ENCODE data around the gene C1orf146. TPM values are rescaled to one million over a fixed set of nuclear protein-coding genes. Genes with fewer than 3 reads are reported as not detected.
A peak's percentile ranks its signal among the peaks of the same experiment; 100 is the strongest.
"Not testable (repeated sequence)": the region's sequence is repeated elsewhere in the genome, so short reads cannot be mapped to it uniquely, and the experiment has no call there.

C1orf146 gene
- total RNA-seq, 2 donors from 2014 or later, result not detected

DNA sequence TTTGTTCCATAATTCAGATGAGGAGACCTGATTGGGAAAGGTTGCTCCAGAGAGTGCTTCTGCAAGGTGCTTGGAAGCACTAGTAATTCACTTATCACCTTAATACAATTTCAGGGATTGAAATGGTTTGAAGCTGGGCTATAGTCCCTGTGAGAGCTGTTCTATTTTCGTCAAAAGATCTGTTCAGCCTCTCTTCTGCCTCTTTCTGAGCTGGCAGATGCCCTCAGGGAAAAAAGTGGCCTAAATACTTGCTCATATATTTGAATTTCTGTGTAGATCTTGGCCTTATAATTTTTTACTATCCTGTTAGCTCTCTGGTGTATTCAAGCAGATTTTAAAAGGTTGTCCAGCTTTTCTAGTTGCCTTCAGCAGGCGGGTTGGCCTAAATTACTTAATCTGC is 22.3 kb downstream of the C1orf146 start:
- peaks cover 0 to 6% of the 10 kb centered on the region in 2 donors for H3K36me3 Mint-ChIP-seq
- ATAC-seq, result no peak
- H3K27ac Mint-ChIP-seq, result no peak overlapping the region

GRCh38 chr1:92244376-92244775 is 26.7 kb downstream of the C1orf146 start:
- no peak overlapping the region for H3K27ac Mint-ChIP-seq
- ATAC-seq (no peak), DNase-seq (ENCODE audit: low spot score in 2 of 2) (no peak)
- no peaks in the 10 kb centered on the region for H3K36me3 Mint-ChIP-seq
- no peaks in the 10 kb centered on the region for H3K9me3 Mint-ChIP-seq

More for the DNA sequence above, 22.3 kb downstream of the C1orf146 start:
- H3K9me3 Mint-ChIP-seq, result no peaks in the 10 kb centered on the region
- no peak for DNase-seq (ENCODE audit: low spot score in 2 of 2)

DNA sequence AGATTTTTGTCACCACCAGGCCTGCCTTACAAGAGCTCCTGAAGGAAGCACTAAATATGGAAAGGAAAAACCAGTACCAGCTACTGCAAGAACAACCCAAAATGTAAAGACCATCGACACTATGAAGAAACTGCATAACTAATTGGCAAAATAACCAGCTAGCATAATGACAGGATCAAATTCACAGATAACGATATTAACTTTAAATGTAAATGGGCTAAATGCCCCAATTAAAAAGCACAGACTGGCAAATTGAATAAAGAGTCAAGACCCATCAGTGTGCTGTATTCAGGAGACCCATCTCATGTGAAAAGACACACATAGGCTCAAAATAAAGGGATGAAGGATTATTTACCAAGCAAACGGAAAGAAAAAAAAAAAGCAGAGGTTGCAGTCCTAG is 37.0 kb downstream of the C1orf146 start:
- H3K9me3 Mint-ChIP-seq, result peaks cover 17 to 24% of the 10 kb centered on the region in 2 donors
- not testable (repeated sequence) for DNase-seq (ENCODE audit: low spot score in 2 of 2); ATAC-seq; H3K27ac Mint-ChIP-seq
- H3K36me3 Mint-ChIP-seq, result peaks cover 49 to 63% of the 10 kb centered on the region in 2 donors

GRCh38 chr1:92259350-92259749 is 41.6 kb downstream of the C1orf146 start:
- ATAC-seq, result no peak
- Mint-ChIP-seq H3K27ac (peak overlapping the region in 1 of 2 donors; percentile 32), H3K9me3 (peaks cover 11 to 14% of the 10 kb centered on the region in 2 donors), H3K36me3 (peaks cover 35 to 71% of the 10 kb centered on the region in 2 donors)
- DNase-seq (ENCODE audit: low spot score in 2 of 2), result no peak

- H3K9me3 Mint-ChIP-seq, result no peaks in the 10 kb centered on the region
- no peak overlapping the region for H3K27ac Mint-ChIP-seq
- ATAC-seq (no peak), DNase-seq (ENCODE audit: low spot score in 2 of 2) (no peak)
- H3K36me3 Mint-ChIP-seq, result peaks cover 4 to 39% of the 10 kb centered on the region in 2 donors
These were observed 44.8 kb downstream of the C1orf146 start for GRCh38 chr1:92262516-92262915.

DNA sequence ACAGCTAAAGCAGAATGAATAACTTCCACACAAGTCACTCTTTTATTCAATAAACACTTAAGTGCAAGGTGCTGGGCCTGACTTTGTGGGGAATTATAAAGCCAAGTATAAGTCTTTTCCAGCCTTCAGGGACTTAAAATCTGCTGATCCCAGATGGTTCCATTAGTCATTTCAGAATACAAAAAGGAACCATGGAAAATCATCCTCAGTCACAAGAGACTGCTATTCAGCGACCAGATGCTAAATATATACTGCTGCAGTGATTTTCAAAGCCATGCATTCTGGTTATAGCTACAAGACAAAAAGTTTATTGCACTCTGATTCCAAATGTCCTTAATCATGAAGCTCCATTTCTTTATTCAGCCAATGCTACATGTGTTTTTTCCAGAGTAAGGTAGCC is 55.3 kb downstream of the C1orf146 start:
- peaks cover 20 to 34% of the 10 kb centered on the region in 2 donors for H3K36me3 Mint-ChIP-seq
- no peaks in the 10 kb centered on the region for H3K9me3 Mint-ChIP-seq
- no peak for ATAC-seq

DNA sequence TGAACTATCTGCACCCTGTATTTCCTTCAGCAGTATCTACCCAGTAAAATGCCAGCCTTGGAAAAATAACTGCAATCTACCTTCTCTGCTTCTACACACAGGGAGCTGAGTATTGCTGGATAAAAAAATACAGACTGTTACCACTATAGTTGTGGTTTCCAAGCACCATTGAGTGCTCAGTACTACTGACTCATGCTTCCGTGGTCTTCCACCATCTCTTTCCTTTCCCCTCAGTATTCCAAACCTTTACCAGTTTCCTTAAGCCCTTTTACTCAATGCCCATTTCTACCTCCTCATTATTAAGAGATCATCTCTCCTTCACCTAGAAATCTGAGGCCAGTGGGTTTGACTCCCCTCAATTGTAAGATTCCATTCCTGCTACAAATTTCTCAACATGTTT is 57.2 kb downstream of the C1orf146 start:
- H3K36me3 Mint-ChIP-seq, result peaks cover 29 to 44% of the 10 kb centered on the region in 2 donors
- H3K9me3 Mint-ChIP-seq, result no peaks in the 10 kb centered on the region
- DNase-seq (ENCODE audit: low spot score in 2 of 2) (no peak), ATAC-seq (peak in 1 of 2 donors; percentile 44)
- peak overlapping the region; percentile 2 to 10 for H3K27ac Mint-ChIP-seq

More for the DNA sequence above, 55.3 kb downstream of the C1orf146 start:
- no peak overlapping the region for H3K27ac Mint-ChIP-seq
- no peak for DNase-seq (ENCODE audit: low spot score in 2 of 2)

DNA sequence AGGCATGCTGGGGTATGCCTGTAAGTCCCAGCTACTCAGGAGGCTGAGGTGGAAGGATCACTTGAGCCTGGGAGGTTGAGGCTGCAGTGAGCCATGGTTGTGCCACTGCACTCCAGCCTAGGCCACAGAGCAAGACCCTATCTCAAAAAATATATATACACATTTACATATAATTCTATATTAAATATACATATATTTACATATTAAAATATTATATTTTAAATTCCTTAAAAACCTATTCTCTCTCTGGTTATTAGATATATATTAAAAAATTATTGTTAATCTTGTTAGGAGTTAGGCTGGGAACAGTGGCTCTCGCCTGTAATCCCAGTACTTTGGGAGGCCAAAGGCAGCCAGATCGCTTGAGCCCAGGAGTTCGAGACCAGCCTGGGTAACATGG is 58.4 kb downstream of the C1orf146 start:
- no peak for DNase-seq (ENCODE audit: low spot score in 2 of 2)
- Mint-ChIP-seq H3K9me3 (no peaks in the 10 kb centered on the region), H3K27ac (peak overlapping the region in 1 of 2 donors; percentile 2), H3K36me3 (peaks cover 39 to 56% of the 10 kb centered on the region in 2 donors)
- no peak for ATAC-seq

GRCh38 chr1:92277105-92277723 is 59.5 kb downstream of the C1orf146 start:
- no peaks in the 10 kb centered on the region for H3K9me3 Mint-ChIP-seq
- H3K27ac Mint-ChIP-seq, result no peak overlapping the region
- H3K36me3 Mint-ChIP-seq, result peaks cover 48 to 67% of the 10 kb centered on the region in 2 donors
- ATAC-seq (no peak), DNase-seq (ENCODE audit: low spot score in 2 of 2) (no peak)

DNA sequence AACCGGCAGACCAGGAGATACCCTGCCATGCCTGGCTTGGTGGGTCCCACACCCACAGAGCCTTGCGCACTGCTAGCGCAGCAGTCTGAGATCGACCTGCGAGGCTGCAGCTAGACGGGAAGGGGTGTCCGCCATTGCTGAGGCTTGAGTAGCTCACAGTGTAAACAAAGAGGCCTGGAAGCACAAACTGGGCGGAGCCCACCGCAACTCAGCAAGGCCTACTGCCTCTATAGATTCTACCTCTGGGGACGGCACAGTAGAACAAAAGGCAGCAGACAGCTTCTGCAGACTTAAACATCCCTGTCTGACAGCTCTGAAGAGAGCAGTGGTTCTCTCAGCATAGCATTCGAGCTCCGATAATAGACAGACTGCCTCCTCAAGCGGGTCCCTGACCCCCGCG is 62.1 kb downstream of the C1orf146 start:
- peaks cover 65 to 75% of the 10 kb centered on the region in 2 donors for H3K36me3 Mint-ChIP-seq
- not testable (repeated sequence) for H3K9me3 Mint-ChIP-seq; H3K27ac Mint-ChIP-seq; DNase-seq (ENCODE audit: low spot score in 2 of 2); ATAC-seq

DNA sequence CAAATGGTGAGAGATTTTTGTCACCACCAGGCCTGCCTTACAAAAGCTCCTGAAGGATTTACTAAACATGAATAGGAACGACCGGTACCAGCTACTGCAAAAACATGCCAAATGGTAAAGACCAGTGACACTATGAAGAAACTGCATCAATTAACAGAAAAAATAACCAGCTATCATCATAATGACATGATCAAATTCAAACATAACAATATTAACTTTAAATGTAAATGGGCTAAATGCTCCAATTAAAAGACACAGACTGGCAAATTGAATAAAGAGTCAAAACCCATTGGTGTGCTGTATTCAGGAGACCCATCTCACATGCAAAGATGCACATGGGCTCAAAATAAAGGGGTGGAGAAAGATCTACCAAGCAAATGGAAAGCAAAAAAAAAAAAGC is 63.7 kb downstream of the C1orf146 start:
- H3K36me3 Mint-ChIP-seq, result peaks cover 53 to 76% of the 10 kb centered on the region in 2 donors
- H3K9me3 Mint-ChIP-seq; ATAC-seq; DNase-seq (ENCODE audit: low spot score in 2 of 2); H3K27ac Mint-ChIP-seq: not testable (repeated sequence)

GRCh38 chr1:92291372-92291999 is 73.8 kb downstream of the C1orf146 start:
- ATAC-seq, result no peak
- Mint-ChIP-seq H3K27ac (no peak overlapping the region), H3K9me3 (peaks cover 0 to 5% of the 10 kb centered on the region in 2 donors), H3K36me3 (peaks cover 19 to 33% of the 10 kb centered on the region in 2 donors)
- DNase-seq (ENCODE audit: low spot score in 2 of 2), result no peak

Other genes starting within 250 kb of the C1orf146 start
- gene EPHX4, start 187.9 kb upstream of the C1orf146 start, total RNA-seq, result 1 to 10 TPM in 1 of 2 donors, under 1 TPM in 1; 0.32 to 1.4 TPM
- not detected for gene SETSIP, start 142.5 kb upstream of the C1orf146 start, total RNA-seq
- 1 to 10 TPM; 2.1 to 3.2 TPM for gene BTBD8, start 137.6 kb upstream of the C1orf146 start, total RNA-seq
- 10 to 100 TPM; 22.7 to 29.6 TPM for gene GLMN, start 81.1 kb downstream of the C1orf146 start, total RNA-seq
- 10 to 100 TPM; 25.1 to 25.3 TPM for gene RPAP2, start 81.1 kb downstream of the C1orf146 start, total RNA-seq